OCI-LY7 (cell line): ENCODE measurements around the gene MALRD1. TPM values are rescaled to one million over a fixed set of nuclear protein-coding genes. Genes with fewer than 3 reads are reported as not detected.

Experiments used
- BruUV-seq: library from RNA; stranded (reverse); fragments of 400-500 nt; replicated peaks from 2 replicates; lab custom pipeline; 2021; lab: Mats Ljungman, UMichigan
- CTCF ChIA-PET: fragments of 300-600 bp; sonication (Branson Sonifier 250); formaldehyde crosslinking; loops from one replicate; lab custom pipeline; 2022; ENCODE audit warnings: antibody characterized with exemption; ENCODE audit not compliant: unreplicated experiment; lab: Charles Lee
- POLR2A ChIA-PET: fragments of 300-600 bp; sonication (Branson Sonifier 250); formaldehyde crosslinking; loops from one replicate; lab custom pipeline; 2022; ENCODE audit warnings: antibody characterized with exemption; lab: Charles Lee
- DNase-seq: peaks from one replicate; pipeline ENCODE4 v3.0.0-alpha.2; 2015; ENCODE audit warnings: low spot score
- H2AFZ ChIP-seq: fragments of 200-600 bp; sonication (generic), shearing (Covaris generic); 2 replicates; pipeline ENCODE4 v1.6.1; 2014; ENCODE audit warnings: mild to moderate bottlenecking, antibody characterized with exemption, low read length, moderate library complexity
- H3K27ac ChIP-seq: fragments of 200-600 bp; sonication (generic); 2 replicates; pipeline ENCODE4 v1.5.1; 2014; ENCODE audit warnings: mixed run types, low read depth, mild to moderate bottlenecking, moderate library complexity, low read length, inconsistent platforms; ENCODE audit not compliant: poor library complexity, severe bottlenecking
- H3K36me3 ChIP-seq: fragments of 200-600 bp; sonication (generic); 2 replicates; pipeline ENCODE4 v1.6.1; 2014; ENCODE audit warnings: mild to moderate bottlenecking, antibody characterized with exemption, low read length, moderate library complexity, mixed read lengths; ENCODE audit not compliant: insufficient read depth
- H3K4me1 ChIP-seq: fragments of 200-600 bp; sonication (generic); 2 replicates; pipeline ENCODE4 v1.5.1; 2014; ENCODE audit warnings: mild to moderate bottlenecking, low read length; ENCODE audit not compliant: insufficient read depth, poor library complexity, severe bottlenecking
- H3K4me2 ChIP-seq: fragments of 200-600 bp; sonication (generic); 2 replicates; pipeline ENCODE4 v1.6.1; 2014; ENCODE audit warnings: mild to moderate bottlenecking, low read length
- H3K4me3 ChIP-seq: fragments of 200-600 bp; sonication (generic); 2 replicates; pipeline ENCODE4 v1.5.1; 2014; ENCODE audit warnings: mild to moderate bottlenecking, low read depth, low read length; ENCODE audit not compliant: poor library complexity, severe bottlenecking
- H3K79me2 ChIP-seq: fragments of 200-600 bp; sonication (generic); 2 replicates; pipeline ENCODE4 v1.6.1; 2016; ENCODE audit warnings: low read depth, mild to moderate bottlenecking, low read length, moderate library complexity, mixed read lengths; ENCODE audit not compliant: insufficient read depth
- H3K9me2 ChIP-seq: fragments of 200-600 bp; sonication (generic); 2 replicates; pipeline ENCODE4 v1.6.1; 2016; ENCODE audit warnings: mild to moderate bottlenecking, low read length, mixed read lengths; ENCODE audit not compliant: insufficient read depth
- H3K9me3 ChIP-seq: fragments of 200-600 bp; sonication (generic); 2 replicates; pipeline ENCODE4 v1.6.1; 2014; ENCODE audit warnings: mild to moderate bottlenecking, mixed run types, low read length, mixed read lengths
- H4K20me1 ChIP-seq: fragments of 200-600 bp; sonication (generic); 2 replicates; pipeline ENCODE4 v1.6.1; 2014; ENCODE audit warnings: mild to moderate bottlenecking, antibody characterized with exemption, low read length, moderate library complexity, mixed read lengths; ENCODE audit not compliant: insufficient read depth
- CTCF ChIP-seq: fragments of 200-600 bp; sonication (generic); conservative IDR thresholded peaks from 2 replicates; pipeline ENCODE4 v1.5.1; 2014; ENCODE audit warnings: mild to moderate bottlenecking, antibody characterized with exemption, low read length, moderate library complexity, mixed read lengths
- EZH2phosphoT487 ChIP-seq: fragments of 200-600 bp; sonication (generic); IDR thresholded peaks from 2 replicates; pipeline ENCODE4 v1.6.1; 2018; ENCODE audit warnings: low read depth, borderline replicate concordance, mild to moderate bottlenecking, mixed run types, antibody characterized with exemption, low read length, moderate library complexity, mixed read lengths
- intact Hi-C: fragments of 100-400 bp; cut with micrococcal nuclease; formaldehyde crosslinking; loops from one replicate; pipeline ENCODE4 v1.10.0; 2022; ENCODE audit not compliant: unreplicated experiment
- total RNA-seq, 2 experiments: library from RNA; depleted of rRNA in 1 of 2; stranded (reverse); fragments of >200 nt in 1 of 2; shearing (Covaris generic) in 1 of 2; gene quantifications; 2 replicates each; pipeline ENCODE4 v1.2.3, GENCODE V29; 2014 to 2022

MALRD1 gene
- total RNA-seq, 2 experiments from 2014 or later, result not detected

GRCh38 chr10:19577807-19578206, 529.2 kb downstream of the MALRD1 start:
- Histone ChIP-seq H2AFZ (no peak overlapping the region), H3K36me3 (no peaks in the 10 kb centered on the region), H3K9me2 (no peaks in the 10 kb centered on the region), H3K27ac (no peak overlapping the region), H3K4me2 (no peak overlapping the region), H3K9me3 (no peaks in the 10 kb centered on the region), H4K20me1 (no peaks in the 10 kb centered on the region), H3K79me2 (no peaks in the 10 kb centered on the region), H3K4me1 (no peaks in the 10 kb centered on the region), H3K4me3 (no peak overlapping the region)
- POLR2A ChIA-PET, result interaction anchor here (0.9 kb wide), 1 partner anchor 205 kb away, joined by 3 read pairs; no protein-coding TSS in a partner anchor
- BruUV-seq, result no TSS peak
- TF ChIP-seq EZH2phosphoT487, result no peak
- TF ChIP-seq CTCF, result no peak
- CTCF ChIA-PET, result no interaction called here
- intact Hi-C loops, result no loop called here
- DNase-seq, result no peak

GRCh38 chr10:19578571-19578970, 530.0 kb downstream of the MALRD1 start:
- Histone ChIP-seq H3K27ac (no peak overlapping the region), H3K4me2 (no peak overlapping the region), H3K79me2 (no peaks in the 10 kb centered on the region), H3K36me3 (no peaks in the 10 kb centered on the region), H4K20me1 (no peaks in the 10 kb centered on the region), H3K4me1 (no peaks in the 10 kb centered on the region), H3K9me3 (no peaks in the 10 kb centered on the region), H3K4me3 (no peak overlapping the region), H3K9me2 (no peaks in the 10 kb centered on the region), H2AFZ (no peak overlapping the region)
- ChIA-PET CTCF (no interaction called here), POLR2A (no interaction called here)
- TF ChIP-seq EZH2phosphoT487 (no peak), CTCF (no peak)
- intact Hi-C loops, result no loop called here
- BruUV-seq, result no TSS peak
- DNase-seq, result no peak

- BruUV-seq, result no TSS peak
- H3K4me2 ChIP-seq, result no peak overlapping the region
- intact Hi-C loops, result no loop called here
- H3K4me3 ChIP-seq, result no peak overlapping the region
- ChIA-PET POLR2A (interaction anchor here (1.0 kb wide), 1 partner anchor 129 kb away, joined by 3 read pairs; no protein-coding TSS in a partner anchor), CTCF (no interaction called here)
- H3K9me2 ChIP-seq, result no peaks in the 10 kb centered on the region
- TF ChIP-seq CTCF, result no peak
- no peak for TF ChIP-seq EZH2phosphoT487
- no peaks in the 10 kb centered on the region for H3K9me3 ChIP-seq
- DNase-seq, result no peak
- H3K27ac ChIP-seq, result no peak overlapping the region
- no peak overlapping the region for H2AFZ ChIP-seq
- no peaks in the 10 kb centered on the region for H3K4me1 ChIP-seq
- H4K20me1 ChIP-seq, result no peaks in the 10 kb centered on the region
- H3K36me3 ChIP-seq, result no peaks in the 10 kb centered on the region
- no peaks in the 10 kb centered on the region for H3K79me2 ChIP-seq
These were observed 531.4 kb downstream of the MALRD1 start for GRCh38 chr10:19579761-19580545.
